Mesenchymal stem cell (in vitro differentiated cells and primary cell): ENCODE results near the gene HPS1.

ENCODE experiments used
- DNase-seq: peaks from one replicate; pipeline ENCODE4 v3.0.0-alpha.2; 2013
- H2AFZ ChIP-seq: one replicate; pipeline ENCODE4 v1.6.1; 2013; ENCODE audit warnings: low read depth, mild to moderate bottlenecking, control low read depth, inconsistent platforms, low read length, moderate library complexity
- H2AK5ac ChIP-seq: 2 replicates; pipeline ENCODE4 v1.6.1; 2013; ENCODE audit warnings: low read length, moderate library complexity, mild to moderate bottlenecking, inconsistent platforms; ENCODE audit not compliant: severe bottlenecking
- H2BK120ac ChIP-seq: one replicate; pipeline ENCODE4 v1.6.1; 2013; ENCODE audit warnings: low read depth, mild to moderate bottlenecking, inconsistent platforms, low read length, moderate library complexity
- H2BK12ac ChIP-seq, 2 experiments: one replicate each; pipeline ENCODE4 v1.6.1; 2013; ENCODE audit warnings: inconsistent platforms in 2 of 2, low read length in 2 of 2, mild to moderate bottlenecking in 2 of 2, moderate library complexity in 2 of 2, control low read depth in 1 of 2
- H2BK15ac ChIP-seq: one replicate; pipeline ENCODE4 v1.6.1; 2013; ENCODE audit warnings: mild to moderate bottlenecking, low read depth, inconsistent platforms; ENCODE audit not compliant: poor library complexity, severe bottlenecking
- H2BK5ac ChIP-seq: 2 replicates; pipeline ENCODE4 v1.6.1; 2013; ENCODE audit warnings: low read depth, mild to moderate bottlenecking, low read length, control low read depth, inconsistent platforms; ENCODE audit not compliant: poor library complexity, severe bottlenecking
- H3K14ac ChIP-seq, 2 experiments: one replicate each; pipeline ENCODE4 v1.6.1; 2013; ENCODE audit warnings: inconsistent platforms in 2 of 2, low read length in 2 of 2, control low read depth in 1 of 2, mild to moderate bottlenecking in 1 of 2, moderate library complexity in 1 of 2
- H3K18ac ChIP-seq, 2 experiments: one replicate each; pipeline ENCODE4 v1.6.1; 2013; ENCODE audit warnings: inconsistent platforms in 2 of 2, low read length in 2 of 2, control low read depth in 1 of 2, low read depth in 1 of 2, mild to moderate bottlenecking in 1 of 2
- H3K23ac ChIP-seq, 2 experiments: one replicate each; pipeline ENCODE4 v1.6.1; 2013; ENCODE audit warnings: inconsistent platforms in 2 of 2, low read length in 2 of 2, mild to moderate bottlenecking in 2 of 2, moderate library complexity in 2 of 2, control low read depth in 1 of 2
- H3K27ac ChIP-seq: 2 replicates; pipeline ENCODE4 v1.5.1; 2013; ENCODE audit warnings: mild to moderate bottlenecking, moderate library complexity, low read length, control low read depth, inconsistent platforms; ENCODE audit not compliant: poor library complexity, severe bottlenecking
- H3K27me3 ChIP-seq, 2 experiments: 2 replicates each; pipeline versions ENCODE4 v1.6.1 to v1.7.0; 2013; ENCODE audit warnings: low read length in 2 of 2, mild to moderate bottlenecking in 2 of 2, moderate library complexity in 2 of 2, control low read depth in 1 of 2, inconsistent platforms in 1 of 2; ENCODE audit not compliant: control insufficient read depth in 1 of 2, insufficient read depth in 1 of 2
- H3K36me3 ChIP-seq, 2 experiments: 2 replicates each; pipeline versions ENCODE4 v1.6.1 to v1.7.0; 2013; ENCODE audit warnings: low read length in 2 of 2, control low read depth in 1 of 2, inconsistent platforms in 1 of 2, low read depth in 1 of 2, mild to moderate bottlenecking in 1 of 2; ENCODE audit not compliant: insufficient read depth in 2 of 2, control insufficient read depth in 1 of 2
- H3K4ac ChIP-seq, 2 experiments: one replicate each; pipeline ENCODE4 v1.6.1; 2013; ENCODE audit warnings: inconsistent platforms in 2 of 2, low read length in 2 of 2, mild to moderate bottlenecking in 2 of 2, moderate library complexity in 2 of 2, control low read depth in 1 of 2, low read depth in 1 of 2
- H3K4me1 ChIP-seq: 2 replicates; pipeline ENCODE4 v1.6.1; 2013; ENCODE audit warnings: low read depth, low read length, control low read depth; ENCODE audit not compliant: control insufficient read depth, insufficient read depth
- H3K4me2 ChIP-seq: 2 replicates; pipeline ENCODE4 v1.6.1; 2013; ENCODE audit warnings: low read length, mild to moderate bottlenecking, inconsistent platforms; ENCODE audit not compliant: poor library complexity, severe bottlenecking
- H3K4me3 ChIP-seq, 2 experiments: 2 replicates each; pipeline versions ENCODE4 v1.5.1 to v1.7.0; 2013; ENCODE audit warnings: low read length in 2 of 2, mild to moderate bottlenecking in 2 of 2, control low read depth in 1 of 2, low read depth in 1 of 2; ENCODE audit not compliant: insufficient read depth in 1 of 2
- H3K79me1 ChIP-seq: replicated peaks from 2 replicates; pipeline ENCODE4 v1.6.1; 2013; ENCODE audit warnings: mild to moderate bottlenecking, control low read depth, low read length, inconsistent platforms; ENCODE audit not compliant: poor library complexity, severe bottlenecking
- H3K9ac ChIP-seq: 2 replicates; pipeline ENCODE4 v1.7.0; 2013; ENCODE audit warnings: mild to moderate bottlenecking, low read length, moderate library complexity
- H3K9me3 ChIP-seq: 2 replicates; pipeline ENCODE4 v1.7.0; 2013; ENCODE audit warnings: mild to moderate bottlenecking, low read length; ENCODE audit not compliant: control insufficient read depth
- H4K8ac ChIP-seq: one replicate; pipeline ENCODE4 v1.6.1; 2013; ENCODE audit warnings: inconsistent platforms, mild to moderate bottlenecking, low read length, moderate library complexity
- H4K91ac ChIP-seq: one replicate; pipeline ENCODE4 v1.6.1; 2013; ENCODE audit warnings: mild to moderate bottlenecking, low read length, inconsistent platforms
- WGBS: methylation state at CpG from one replicate; pipeline ENCODE4 v1.1.7; 2013; ENCODE audit warnings: mixed read lengths; 5-methylcytosine and 5-hydroxymethylcytosine counted together

The HPS1 gene

DNA sequence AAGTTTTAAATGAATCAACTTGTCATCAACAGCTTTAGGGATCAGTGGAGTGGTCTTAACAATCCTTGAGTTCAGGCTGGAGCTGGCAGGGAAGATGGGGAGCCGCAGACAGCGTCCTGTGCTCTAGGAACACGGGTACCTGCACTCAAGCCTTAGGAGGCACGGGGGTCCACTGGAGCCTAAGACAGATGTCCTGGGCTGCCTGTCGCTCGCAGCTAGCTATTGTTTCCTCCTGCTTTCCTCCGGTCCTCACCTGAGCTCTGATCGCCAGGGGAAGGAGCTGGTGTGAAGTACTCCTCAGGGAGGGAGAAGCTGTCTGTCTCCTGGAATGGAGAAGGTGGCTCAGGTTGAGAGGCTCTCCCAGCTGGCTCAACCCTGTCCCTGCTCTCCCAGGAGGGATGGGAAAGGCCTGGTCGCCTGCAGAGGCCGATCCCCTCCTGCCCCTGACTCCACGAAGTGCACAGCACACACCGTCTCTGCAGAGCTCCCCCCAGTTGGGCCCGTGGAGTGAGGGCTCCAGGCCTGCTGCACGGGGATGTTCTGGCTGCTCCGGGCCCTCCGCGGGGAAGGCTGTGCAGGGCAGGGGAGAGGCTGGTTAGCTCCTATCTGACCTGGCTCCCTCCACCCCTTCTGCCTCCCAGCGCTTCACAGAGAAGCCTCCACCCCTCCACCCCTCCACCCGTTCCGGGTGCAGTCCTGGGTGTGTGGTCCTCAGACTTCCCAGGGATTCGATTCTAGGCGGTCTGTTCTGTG lies 17.2 kb downstream of the HPS1 start:
- H4K8ac ChIP-seq, result no peak overlapping the region
- DNase-seq, result no peak
- H2AFZ ChIP-seq, result no peak overlapping the region
- H3K4me2 ChIP-seq, result no peak overlapping the region
- no peak overlapping the region for H3K18ac ChIP-seq
- peaks cover 56 to 96% of the 10 kb centered on the region in 2 experiments for H3K36me3 ChIP-seq
- H3K14ac ChIP-seq, result no peak overlapping the region
- no peak overlapping the region for H3K9ac ChIP-seq
- H2BK120ac ChIP-seq, result no peak overlapping the region
- no peak overlapping the region for H3K4me3 ChIP-seq
- H2AK5ac ChIP-seq, result no peak overlapping the region
- H3K27ac ChIP-seq, result no peak overlapping the region
- no peak overlapping the region for H4K91ac ChIP-seq
- peaks cover 6% of the 10 kb centered on the region for H3K79me1 ChIP-seq
- no peak overlapping the region for H2BK15ac ChIP-seq
- H2BK5ac ChIP-seq, result no peak overlapping the region
- H3K4me1 ChIP-seq, result peaks cover 15% of the 10 kb centered on the region
- H3K23ac ChIP-seq, result no peak overlapping the region
- H3K9me3 ChIP-seq, result peaks cover 17% of the 10 kb centered on the region
- no peak overlapping the region for H2BK12ac ChIP-seq
- no peak overlapping the region for H3K4ac ChIP-seq
- no peaks in the 10 kb centered on the region for H3K27me3 ChIP-seq
- WGBS, result 97% methylated on average over 22 of the region's 22 CpGs

DNA sequence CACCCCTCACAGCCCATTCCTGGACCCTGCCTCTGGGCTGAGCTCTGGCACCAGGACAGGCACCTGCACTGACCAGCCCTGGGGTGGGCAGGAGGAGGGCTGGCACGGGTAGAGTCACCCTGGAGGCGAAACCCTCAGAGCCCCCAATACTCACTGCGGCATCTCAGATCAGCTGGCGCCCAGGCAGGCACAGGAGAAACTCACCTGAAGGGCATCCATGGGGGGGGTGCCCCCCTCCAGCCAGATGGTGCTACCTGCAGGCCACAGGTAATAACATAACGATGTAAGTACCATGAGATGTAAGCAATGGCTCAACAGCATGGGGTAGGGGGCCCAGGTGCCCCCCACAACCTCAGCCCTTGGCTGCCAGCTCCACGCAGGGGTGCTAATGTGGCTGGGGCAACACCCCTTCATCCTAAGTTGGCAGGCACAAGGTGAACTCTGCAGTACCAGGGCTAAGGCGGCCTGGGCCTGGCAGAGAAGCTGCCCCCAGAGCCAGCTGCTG lies 19.7 kb downstream of the HPS1 start:
- Histone ChIP-seq H2BK120ac (no peak overlapping the region), H3K4me2 (no peak overlapping the region), H3K9me3 (peaks cover 3% of the 10 kb centered on the region), H2BK12ac (no peak overlapping the region), H3K27me3 (no peaks in the 10 kb centered on the region), H3K14ac (no peak overlapping the region), H2AFZ (no peak overlapping the region), H3K9ac (no peak overlapping the region), H4K8ac (no peak overlapping the region), H3K23ac (no peak overlapping the region), H2AK5ac (no peak overlapping the region), H3K4ac (no peak overlapping the region), H3K79me1 (peaks cover 6% of the 10 kb centered on the region), H2BK5ac (no peak overlapping the region), H2BK15ac (no peak overlapping the region), H3K18ac (no peak overlapping the region), H3K27ac (no peak overlapping the region), H3K36me3 (peaks cover 69 to 93% of the 10 kb centered on the region in 2 experiments), H3K4me1 (peaks cover 8% of the 10 kb centered on the region), H4K91ac (no peak overlapping the region), H3K4me3 (no peak overlapping the region)
- WGBS, result 100% methylated on average over 7 of the region's 7 CpGs
- DNase-seq, result no peak

DNA sequence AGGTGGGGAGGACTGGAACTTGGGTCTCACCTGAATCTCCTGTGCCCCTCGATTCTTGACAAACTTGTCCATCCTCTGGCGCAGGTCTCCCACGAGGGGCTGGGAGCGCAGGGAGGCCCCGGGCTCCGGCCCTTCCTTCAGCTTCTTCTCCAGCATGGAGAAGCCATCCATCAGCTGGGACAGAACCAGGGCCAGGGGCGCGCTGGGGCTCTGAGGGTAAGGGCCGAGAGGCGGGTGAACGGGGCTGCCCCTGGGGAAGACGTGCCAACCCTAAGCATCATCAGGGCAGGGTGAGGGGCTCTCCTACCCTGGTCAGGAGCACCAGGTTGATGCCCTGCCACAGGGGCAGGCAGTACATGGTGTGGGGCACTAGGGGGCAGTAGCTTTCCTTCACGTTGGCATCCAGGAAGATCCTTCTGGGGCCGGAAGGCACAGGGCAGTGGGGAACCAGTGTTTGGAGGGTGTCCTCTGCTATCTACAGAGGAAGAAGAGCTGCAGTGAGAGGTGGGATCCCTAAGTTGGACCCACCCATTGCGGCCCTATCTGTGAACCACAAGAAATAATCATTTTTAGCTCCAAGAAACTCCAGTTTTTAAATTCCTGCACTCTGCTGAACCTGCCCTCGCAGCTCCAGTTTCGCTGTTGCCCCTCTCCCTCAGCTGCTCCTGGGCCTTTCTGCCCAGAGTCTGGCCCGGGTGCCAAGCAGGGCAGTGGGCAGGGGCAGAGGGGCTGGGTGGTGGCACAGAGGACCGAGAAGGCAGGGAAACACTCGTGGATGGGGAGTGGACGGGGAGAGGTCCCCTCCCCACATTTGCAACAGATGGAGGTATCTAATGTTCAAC lies 21.0 kb downstream of the HPS1 start:
- Histone ChIP-seq H2BK12ac (no peak overlapping the region), H3K4me3 (no peak overlapping the region), H3K27ac (no peak overlapping the region), H4K8ac (no peak overlapping the region), H3K36me3 (peaks cover 66 to 92% of the 10 kb centered on the region in 2 experiments), H2BK15ac (no peak overlapping the region), H4K91ac (no peak overlapping the region), H3K4me2 (no peak overlapping the region), H3K4ac (no peak overlapping the region), H3K79me1 (peaks cover 6% of the 10 kb centered on the region), H2AFZ (no peak overlapping the region), H2BK120ac (no peak overlapping the region), H3K27me3 (no peaks in the 10 kb centered on the region), H2AK5ac (no peak overlapping the region), H3K9ac (no peak overlapping the region), H2BK5ac (no peak overlapping the region), H3K9me3 (no peaks in the 10 kb centered on the region), H3K18ac (no peak overlapping the region), H3K14ac (peak overlapping the region in 1 of 2 experiments; percentile 35), H3K23ac (no peak overlapping the region), H3K4me1 (peaks cover 4% of the 10 kb centered on the region)
- WGBS, result 88% methylated on average over 17 of the region's 21 CpGs
- DNase-seq, result peak; percentile 31
